C4-2B (cell line): Measurements from ENCODE around the gene LOXHD1.

Source experiments
- H3K27ac ChIP-seq: fragments of 450-650 bp; 2 replicates; pipeline ENCODE4 v1.5.1; 2017
- CTCF ChIP-seq: fragments of 450-650 bp; conservative IDR thresholded peaks from 2 replicates; pipeline ENCODE4 v1.5.1; 2017; ENCODE audit warnings: mild to moderate bottlenecking
- ZFX ChIP-seq: fragments of 450-650 bp; IDR thresholded peaks from 2 replicates; pipeline ENCODE4 v1.6.1; 2017

The LOXHD1 gene

DNA sequence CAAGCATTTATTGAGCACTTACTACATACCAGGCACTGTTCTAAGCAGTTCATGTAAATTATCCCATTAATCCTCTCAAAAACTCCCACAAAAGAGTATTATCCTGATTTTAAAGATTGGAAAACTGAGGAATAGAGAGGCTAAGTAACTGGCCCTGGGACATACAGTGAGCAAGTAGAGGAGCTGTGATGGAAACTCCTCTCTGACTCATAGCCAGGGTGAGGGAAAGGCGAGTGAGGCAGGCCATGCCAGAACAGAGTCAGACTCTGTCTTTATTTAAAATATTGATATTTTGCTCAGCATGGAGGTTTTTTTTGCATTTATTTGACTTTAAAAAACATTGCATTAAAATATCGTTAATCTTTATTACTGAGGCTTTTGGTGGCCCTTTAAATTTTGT, 208.0 kb downstream of the LOXHD1 start:
- TF ChIP-seq CTCF (no peak), ZFX (no peak)
- H3K27ac ChIP-seq: no peak overlapping the region

DNA sequence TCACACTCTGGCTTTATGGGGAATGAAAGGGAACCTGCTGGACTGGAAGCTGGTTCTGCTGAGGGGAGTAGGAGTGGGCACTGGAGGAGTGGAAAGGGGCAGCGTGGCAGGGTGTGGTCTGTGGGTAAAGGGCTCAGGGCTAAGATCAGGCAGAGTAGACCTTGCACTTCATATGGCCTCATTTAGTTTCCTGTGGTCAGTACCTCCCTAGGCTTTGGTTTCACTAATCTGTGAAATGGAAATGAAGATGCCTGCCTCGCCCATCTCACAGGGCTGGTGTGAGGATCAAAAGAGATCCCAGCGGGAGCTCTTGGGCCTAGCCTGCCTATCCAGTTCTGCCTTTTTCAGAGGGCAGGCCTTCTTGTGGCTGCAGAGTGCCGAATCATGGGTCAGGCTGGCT, 208.7 kb downstream of the LOXHD1 start:
- no peak overlapping the region for H3K27ac ChIP-seq
- TF ChIP-seq ZFX (no peak), CTCF (no peak)

- TF ChIP-seq ZFX (no peak), CTCF (no peak)
- no peak overlapping the region for H3K27ac ChIP-seq
Observed at GRCh38 chr18:46447792-46448191, 209.2 kb downstream of the LOXHD1 start.

DNA sequence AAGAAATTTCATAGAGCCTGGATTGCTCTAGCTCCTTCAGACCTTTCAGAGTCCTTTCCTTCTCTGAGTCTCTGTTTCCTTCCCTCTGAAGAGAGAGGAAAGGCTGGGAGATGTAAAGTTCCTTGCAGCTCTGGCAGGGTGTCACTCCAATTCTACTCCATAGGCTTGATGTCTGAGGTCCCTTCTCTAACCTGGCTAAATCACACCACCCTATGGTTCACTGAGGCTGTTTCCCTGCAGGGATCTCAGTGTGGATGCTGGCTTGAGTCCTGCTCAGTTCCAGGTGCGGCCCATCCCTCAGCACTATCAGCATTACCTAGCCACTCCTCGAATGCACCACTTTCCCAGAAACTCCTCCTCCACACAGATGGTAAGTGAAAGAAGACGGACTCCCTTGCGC, 209.7 kb downstream of the LOXHD1 start:
- TF ChIP-seq ZFX (no peak), CTCF (no peak)
- no peak overlapping the region for H3K27ac ChIP-seq

DNA sequence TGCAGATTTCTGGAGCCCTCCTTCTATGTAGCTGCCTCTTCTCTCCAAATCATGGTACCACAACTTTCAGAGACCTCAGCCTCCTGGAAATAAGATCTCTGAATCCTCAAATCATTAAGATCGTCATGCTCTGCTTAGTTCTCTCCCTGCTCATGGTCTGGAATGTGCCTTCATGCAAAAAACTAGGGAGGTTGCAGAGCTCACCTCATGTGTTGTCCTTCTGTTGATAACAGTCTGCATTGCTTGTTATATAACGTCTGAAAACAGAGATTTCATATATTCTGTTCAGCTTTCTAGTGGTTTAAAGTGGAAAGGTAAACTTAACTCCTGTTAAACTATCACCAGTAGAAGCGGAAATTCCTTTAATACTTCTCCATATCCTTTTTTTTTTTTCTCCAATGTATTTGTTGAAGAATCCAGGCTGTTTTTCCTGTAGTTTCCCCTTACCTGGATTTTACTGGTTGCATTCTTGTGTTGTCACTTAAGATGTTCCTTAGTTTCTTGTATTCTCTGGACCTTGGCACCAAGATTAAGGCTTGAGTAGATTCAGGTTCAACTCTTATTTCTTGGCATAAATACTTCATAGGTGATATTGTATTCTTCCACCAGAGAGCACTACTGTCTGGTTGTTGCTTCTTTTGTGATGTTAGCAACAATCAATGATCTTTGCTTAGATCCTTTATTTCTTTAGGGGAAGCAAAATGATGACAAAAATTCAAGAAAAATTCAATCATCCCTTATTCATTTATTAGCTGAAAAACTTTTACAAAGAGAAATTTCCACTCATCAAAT, 211.3 kb downstream of the LOXHD1 start:
- TF ChIP-seq CTCF (peak; percentile 32), ZFX (no peak)
- no peak overlapping the region for H3K27ac ChIP-seq

- H3K27ac ChIP-seq: no peak overlapping the region
- TF ChIP-seq CTCF (no peak), ZFX (no peak)
Observed at GRCh38 chr18:46439037-46439436, 218.0 kb downstream of the LOXHD1 start.

DNA sequence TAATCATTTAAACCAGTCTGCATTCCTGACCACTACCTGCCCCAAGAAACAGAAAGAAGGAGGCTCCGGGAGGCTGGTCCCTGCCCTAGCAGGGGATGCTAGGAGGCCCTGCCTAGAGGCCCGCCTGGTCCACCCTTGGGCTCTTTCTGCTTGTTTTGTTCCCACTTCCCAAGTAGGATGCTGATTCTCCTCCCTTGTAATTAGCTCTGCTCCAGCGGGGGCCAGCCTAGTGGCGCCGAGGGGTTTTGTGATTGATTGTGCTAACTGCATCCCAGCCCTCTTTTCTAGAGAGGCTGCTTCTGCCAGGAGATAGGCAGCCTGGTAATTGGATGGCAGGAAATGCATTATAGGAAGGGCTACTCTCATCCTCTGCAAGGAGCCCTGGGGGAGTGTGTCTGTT, 220.0 kb downstream of the LOXHD1 start:
- H3K27ac ChIP-seq: no peak overlapping the region
- TF ChIP-seq ZFX (no peak), CTCF (no peak)
